Tibial nerve (tissue), 4 donors: ENCODE data around the gene TRMT61A.

Experiments
- CTCF ChIP-seq, 5 experiments: fragments of 200-600 bp in 3 of 5; fragments of 450-650 bp in 2 of 5; sonication (generic) in 3 of 5; IDR thresholded peaks; one replicate each; pipeline ENCODE4 v1.5.1; 2016 to 2019; ENCODE audit warnings: antibody characterized with exemption in 5 of 5, mild to moderate bottlenecking in 3 of 5, moderate library complexity in 2 of 5
- EP300 ChIP-seq, 2 donors: sonication (generic); formaldehyde crosslinking; IDR thresholded peaks; one replicate each; pipeline ENCODE4 v1.6.1; 2017; ENCODE audit warnings: antibody characterized with exemption in 2 of 2, mild to moderate bottlenecking in 1 of 2
- POLR2A ChIP-seq, 2 donors: fragments of 450-650 bp; IDR thresholded peaks; one replicate each; pipeline ENCODE4 v1.6.1; 2017; ENCODE audit warnings: antibody characterized with exemption in 2 of 2, mild to moderate bottlenecking in 2 of 2, moderate library complexity in 2 of 2

GRCh38 chr14:103527408-103528145 lies 1.4 kb upstream of the TRMT61A start:
- TF ChIP-seq CTCF (IDR thresholded peaks at IDR 0.05): no peak
- no peak for TF ChIP-seq POLR2A (IDR thresholded peaks at IDR 0.05)
- TF ChIP-seq EP300 (IDR thresholded peaks at IDR 0.05): no peak
